HG03442 (cell line): ENCODE measurements around the gene TNFRSF14.
A peak's percentile ranks its signal among the peaks of the same experiment; 100 is the strongest.
"Not testable (repeated sequence)": the region's sequence is repeated elsewhere in the genome, so short reads cannot be mapped to it uniquely, and the experiment has no call there.

Experiments
- ATAC-seq: cut with Tn5 transposase; IDR thresholded peaks from one replicate; pipeline ENCODE4 v1.9.1; 2021; ENCODE audit warnings: mild to moderate bottlenecking, moderate library complexity; ENCODE audit not compliant: unreplicated experiment

TNFRSF14 gene

GRCh38 chr1:2537784-2538115 is 18.4 kb upstream of the TNFRSF14 start:
- ATAC-seq: no peak

GRCh38 chr1:2538376-2538775 is 17.8 kb upstream of the TNFRSF14 start:
- ATAC-seq: no peak

GRCh38 chr1:2538872-2539271 is 17.3 kb upstream of the TNFRSF14 start:
- no peak for ATAC-seq

DNA sequence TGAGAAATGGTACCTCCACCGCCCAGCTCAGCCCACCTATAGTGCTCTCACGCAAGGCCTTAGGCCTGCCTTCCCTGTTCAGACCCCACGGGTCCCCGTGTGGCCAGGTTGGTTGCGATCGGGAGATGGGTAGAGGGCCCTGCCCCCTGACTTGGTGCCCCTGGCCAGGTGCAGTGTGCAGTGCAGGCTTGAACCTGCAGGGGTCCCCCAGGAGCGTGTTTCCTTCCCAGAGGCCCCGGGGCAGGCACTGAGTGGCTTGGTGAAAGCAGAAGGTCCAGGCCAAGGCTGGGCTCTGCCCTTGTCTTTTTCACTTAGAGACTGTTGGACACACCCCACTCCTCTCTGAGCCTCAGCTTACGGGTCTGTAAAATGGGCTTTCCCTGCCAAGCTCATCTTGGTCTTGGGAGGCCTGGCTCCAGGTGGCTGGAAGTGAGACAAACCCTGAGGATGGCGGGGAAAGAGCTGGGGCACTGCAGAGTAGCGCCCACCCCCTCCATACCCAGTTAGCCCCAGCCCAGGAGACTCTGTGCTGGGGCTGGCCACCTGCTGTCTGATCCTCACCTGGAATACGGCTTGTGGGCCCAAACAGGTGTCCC is 16.8 kb upstream of the TNFRSF14 start:
- no peak for ATAC-seq

DNA sequence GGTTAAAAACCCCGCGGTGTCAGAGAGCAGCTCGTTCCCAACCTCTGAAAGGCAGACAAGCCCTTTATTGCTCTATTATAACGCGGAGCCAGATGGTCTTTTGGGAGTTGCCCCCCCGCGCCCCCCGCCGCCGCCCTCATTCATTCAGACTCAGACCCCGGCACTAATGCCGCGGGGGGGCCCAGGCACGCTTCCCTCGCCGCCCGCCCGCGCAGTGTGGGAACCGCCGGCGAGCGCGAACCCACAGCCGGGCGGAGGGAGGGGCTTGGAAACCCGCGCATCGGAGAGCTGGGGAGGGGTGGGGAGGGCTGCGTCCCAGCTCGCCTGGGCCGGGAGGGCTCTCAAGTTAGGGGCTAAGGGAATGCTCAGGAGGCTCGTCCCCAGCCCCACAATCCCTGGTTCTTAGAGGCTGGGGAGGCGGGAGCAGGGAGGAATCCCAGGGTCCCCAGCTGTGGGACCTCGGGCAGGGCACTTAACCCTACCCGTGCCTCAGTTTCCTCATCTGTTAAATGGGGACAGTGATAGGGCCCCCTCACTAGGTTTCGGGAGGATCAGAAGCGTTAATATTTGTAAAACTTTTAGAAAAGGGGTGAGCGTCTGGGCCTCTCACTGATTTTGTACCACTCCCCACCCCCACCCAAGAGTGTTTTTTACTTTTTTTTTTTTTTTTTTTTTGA is 15.2 kb upstream of the TNFRSF14 start:
- no peak for ATAC-seq

DNA sequence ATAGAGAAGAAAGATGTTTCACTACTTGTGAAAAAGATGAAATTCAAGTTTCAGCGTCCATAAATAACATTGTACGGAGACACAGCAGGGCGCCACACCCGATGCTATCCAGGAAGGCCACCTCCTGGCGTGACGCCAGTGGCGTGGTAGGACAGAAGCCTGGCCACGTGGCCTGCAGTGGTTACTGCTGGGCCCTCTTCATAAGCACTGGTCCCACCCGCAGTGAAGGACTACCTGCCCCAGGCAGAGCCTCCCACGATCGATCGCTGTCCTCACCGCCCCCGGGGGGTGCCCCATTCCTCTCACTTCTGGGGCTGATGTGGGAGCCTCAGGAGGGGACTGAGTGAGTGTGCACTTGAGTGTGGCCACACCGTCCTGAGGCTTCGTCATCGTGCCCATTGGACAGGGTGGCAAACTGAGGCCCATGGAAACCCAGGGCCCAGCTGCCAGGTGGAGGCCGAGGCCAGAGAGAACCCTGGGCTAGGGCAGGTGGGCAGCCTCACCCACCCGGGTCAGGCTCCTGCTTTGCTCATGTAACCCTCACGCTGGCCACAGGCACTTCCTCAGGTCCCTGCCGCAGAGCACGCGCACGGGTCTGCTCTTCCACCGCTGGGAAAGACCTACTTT is 14.4 kb upstream of the TNFRSF14 start:
- no peak for ATAC-seq

GRCh38 chr1:2542246-2542915 is 13.8 kb upstream of the TNFRSF14 start:
- ATAC-seq: no peak

DNA sequence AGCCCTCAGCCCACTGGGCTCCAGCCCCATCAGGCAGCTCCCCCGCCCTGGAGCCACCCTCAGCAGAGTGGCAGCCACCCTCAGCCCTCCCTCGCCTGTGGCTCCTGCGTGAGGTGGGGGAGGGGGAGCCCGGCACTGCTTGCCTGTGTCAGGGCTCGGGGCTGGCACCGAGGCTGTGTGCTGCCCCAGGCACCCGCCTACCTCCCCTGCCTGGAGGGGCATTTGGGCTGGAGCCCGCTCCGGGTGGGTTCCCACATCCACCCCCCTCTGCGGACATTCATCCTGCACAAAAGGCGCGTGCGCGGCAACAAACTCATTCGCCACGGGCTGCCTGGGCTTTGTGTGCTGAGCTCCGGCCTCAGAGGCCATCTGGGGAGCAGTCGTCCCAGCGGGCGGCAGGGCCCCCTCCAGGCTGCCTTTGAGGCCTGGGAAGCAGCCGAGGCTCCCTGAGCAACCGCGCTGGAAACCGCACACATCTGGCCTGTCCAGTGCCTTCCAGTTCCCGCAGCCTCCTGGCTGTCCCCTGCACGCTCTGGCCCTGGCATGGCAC is 12.6 kb upstream of the TNFRSF14 start:
- ATAC-seq: no peak

DNA sequence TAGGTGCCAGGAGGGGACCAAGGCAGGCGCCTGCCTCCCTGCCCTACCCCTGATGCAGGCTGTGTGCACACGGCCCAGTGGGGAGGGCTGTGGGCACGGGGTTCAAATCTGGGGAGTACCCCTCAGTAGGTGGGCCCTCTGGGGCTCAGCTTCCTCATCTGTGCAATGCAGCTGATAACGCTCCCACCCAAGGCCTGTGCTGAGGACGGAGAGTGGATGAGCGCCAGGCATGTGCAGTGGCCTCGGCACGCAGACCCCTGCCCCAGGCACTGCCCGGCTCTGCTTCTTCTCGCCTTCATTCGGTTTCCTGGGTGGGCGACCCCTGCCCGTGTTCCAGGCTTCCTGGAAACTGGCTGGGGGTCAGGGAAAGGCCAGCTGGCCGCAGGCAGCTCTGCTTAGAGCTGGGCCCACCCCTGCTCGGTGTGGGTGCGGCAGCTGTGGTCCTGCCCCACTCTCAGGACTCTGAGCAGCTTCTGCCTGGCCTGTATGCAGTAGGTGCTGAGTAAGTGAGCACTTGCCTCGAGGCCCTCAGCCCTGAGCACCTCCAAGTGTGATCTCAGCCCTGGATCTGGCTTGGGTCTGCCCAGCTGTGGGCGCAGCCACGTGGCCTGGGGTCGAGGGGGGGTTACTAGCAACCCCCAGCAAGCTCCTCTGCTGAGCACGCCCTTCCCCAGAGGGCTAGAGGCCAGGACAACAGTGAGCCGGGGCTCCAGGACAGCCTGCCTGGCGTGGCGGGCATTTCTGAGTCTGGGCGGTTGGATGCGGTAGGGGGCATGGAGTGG is 11.9 kb upstream of the TNFRSF14 start:
- no peak for ATAC-seq

DNA sequence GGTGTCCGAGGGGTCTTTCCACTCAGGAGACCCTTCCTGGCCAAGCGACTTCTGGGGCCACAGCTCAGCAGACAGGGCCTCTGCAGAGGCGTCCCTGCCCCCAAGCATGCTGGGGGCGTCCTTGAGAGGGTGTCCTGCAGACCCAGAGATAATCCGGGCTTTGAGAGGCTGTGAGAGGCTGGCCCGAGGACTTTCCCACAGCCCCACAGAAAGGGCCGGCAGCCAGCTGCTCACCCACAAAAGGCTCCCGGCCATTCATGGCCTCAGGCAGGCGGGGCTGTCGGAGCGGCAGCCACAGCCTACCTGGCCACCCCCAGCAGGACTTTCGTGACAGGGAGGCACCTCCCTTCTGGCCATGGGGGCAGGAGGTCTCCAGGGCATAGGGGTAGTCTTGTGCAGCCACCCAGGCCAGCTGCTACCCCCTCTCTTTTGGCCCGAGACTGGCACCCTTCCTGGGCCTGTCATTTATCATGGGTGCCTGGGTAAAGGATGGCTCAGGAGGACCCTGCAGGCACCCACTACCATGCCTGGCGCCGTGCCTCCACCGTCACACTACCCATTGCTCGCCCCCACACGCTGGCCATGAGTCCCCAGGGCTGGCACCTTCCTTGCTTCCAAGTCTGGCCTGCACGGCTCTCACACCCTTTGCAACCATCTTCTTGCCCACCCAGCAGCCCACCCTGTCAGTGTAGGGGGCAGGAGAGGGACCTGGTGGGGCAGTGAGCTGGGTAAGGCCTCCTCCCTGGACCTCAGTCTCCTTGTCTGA is 11.1 kb upstream of the TNFRSF14 start:
- no peak for ATAC-seq

DNA sequence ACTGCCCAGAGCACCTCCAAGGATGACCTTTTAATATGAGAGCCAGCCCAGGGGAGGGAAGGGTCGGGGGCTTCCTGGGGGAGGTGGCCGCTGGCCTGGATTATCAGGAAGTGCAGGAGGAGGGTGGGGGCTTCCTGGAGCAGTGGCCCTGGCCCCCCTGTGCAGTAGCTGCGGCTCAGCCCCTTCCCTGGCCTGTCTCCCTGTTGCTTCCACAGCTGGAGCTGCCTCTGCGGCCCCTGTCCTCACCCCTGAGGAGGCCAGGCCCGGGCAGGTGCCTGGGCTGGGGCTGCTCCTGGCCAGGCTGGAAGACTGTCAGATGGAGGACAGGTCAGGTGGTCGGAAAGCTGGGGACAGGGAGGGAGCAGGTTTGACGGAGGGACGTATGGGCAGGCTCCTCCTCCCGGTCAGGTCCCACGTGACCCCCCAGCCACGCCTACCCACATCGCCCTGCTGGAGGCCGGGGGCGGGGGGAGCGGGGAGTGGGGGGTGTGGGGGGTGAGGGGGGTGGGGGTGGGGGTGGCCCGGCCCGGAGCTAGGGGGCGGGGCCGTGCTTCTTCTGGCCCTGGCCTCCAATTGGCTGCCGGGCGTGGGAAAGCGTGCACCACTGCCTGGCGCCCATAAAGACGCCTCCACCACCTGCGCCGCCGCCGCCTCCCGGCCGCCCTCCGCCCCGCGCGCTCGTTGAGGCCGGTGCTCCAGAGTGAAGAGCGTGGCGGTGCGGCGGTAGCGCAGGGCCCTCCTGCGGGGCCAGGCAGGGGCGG is 10.2 kb upstream of the TNFRSF14 start:
- peak; percentile 30 for ATAC-seq

DNA sequence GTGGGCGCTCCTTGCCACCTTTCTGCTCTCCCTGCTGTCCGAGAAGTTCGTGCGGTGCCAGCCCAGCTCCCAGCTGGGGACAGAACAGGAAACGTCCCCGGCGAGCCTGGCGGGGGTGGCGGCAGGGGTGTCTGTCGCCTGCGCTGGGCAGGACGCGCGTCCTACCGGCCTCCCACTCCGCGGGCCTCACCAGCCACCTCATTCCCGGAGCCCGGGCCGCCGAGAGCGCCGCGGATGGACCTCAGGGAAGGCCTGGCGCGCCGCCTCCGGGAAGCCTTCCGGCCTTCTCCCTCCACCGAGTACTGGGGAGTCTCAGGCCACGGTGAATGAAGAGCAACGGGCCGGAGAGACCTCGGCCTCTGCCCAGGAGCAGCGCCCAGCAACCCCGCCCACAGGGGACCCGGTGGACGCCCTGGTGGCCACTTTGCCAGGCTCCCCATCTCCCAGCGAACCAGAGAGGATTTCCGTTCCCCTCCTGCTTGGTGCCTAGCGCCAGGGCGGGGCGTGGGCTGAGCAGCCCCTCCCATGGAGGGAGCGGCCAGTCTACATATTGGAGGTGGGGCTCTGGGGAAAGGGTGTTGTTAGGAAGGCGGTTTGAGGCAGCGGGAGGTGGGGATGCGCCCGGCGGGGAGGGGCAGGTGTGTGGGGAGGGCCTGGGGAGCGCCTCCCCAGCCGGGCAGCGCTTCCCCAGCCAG is 9.5 kb upstream of the TNFRSF14 start:
- peak; percentile 25 for ATAC-seq

DNA sequence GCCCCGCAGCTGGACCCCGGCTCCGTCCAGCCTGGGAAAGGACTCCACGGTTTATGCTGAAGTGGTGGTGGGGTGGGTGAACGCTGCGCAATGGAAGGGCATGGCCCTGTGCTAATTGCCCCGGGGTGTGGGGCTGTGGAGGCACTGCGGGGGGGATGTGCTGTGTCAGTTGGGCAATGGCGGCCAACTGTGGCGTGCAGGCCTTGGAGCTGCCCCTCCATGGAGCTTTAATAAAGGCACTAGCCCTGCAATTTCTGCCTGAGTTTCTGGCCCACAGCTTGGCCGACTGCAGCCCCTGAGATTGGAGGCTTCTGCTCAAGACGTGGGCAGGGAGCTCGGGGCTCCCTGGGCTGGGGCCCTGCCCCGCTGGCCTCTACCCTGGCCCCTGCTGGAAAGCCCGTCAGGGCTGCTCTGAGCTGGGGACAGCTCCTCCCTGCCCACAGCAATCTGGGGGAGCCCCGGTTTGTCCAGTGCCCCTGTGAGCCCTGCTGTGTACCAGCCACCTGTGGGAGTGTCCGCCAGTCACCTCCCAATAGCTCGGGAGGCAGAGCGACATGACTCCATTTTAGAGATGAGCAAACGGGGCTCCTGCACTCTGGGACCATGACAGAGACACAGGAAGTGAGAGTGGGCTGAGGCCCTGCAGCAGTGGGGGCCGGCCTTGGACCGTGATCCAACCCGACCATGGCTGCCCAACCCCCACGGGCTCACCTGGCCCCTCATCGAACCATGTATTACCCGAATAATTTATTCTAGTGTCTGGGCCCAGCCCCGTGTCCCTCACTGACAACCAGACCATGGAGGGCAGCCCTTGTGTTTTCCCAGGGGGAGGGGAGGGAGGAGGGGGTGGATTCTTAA is 8.7 kb upstream of the TNFRSF14 start:
- no peak for ATAC-seq

DNA sequence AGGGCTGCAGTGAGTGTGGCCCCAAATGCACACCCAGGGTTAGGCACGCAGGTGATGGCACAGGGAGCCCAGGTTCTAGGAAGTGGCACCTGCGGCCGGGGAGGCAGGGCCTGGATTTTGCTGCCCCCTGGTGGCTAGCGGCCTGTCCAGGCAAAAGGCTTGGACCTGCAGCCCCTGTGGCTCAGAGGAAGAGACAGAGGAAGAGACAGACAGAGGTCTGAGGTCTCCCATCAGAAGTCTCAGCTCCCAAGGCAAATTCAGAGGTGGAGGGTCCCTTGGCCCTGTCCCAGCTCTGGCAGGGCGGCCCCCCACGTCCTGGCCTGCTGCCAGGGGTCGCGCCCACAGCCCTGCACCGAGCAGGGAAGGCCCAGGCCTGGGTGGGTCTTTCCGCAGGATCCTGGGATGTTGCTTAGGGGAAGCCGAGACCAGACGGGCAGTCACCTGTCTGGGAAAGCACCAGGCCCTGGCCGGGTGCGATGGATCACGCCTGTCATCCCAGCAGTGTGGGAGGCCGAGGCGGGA is 8.0 kb upstream of the TNFRSF14 start:
- no peak for ATAC-seq

DNA sequence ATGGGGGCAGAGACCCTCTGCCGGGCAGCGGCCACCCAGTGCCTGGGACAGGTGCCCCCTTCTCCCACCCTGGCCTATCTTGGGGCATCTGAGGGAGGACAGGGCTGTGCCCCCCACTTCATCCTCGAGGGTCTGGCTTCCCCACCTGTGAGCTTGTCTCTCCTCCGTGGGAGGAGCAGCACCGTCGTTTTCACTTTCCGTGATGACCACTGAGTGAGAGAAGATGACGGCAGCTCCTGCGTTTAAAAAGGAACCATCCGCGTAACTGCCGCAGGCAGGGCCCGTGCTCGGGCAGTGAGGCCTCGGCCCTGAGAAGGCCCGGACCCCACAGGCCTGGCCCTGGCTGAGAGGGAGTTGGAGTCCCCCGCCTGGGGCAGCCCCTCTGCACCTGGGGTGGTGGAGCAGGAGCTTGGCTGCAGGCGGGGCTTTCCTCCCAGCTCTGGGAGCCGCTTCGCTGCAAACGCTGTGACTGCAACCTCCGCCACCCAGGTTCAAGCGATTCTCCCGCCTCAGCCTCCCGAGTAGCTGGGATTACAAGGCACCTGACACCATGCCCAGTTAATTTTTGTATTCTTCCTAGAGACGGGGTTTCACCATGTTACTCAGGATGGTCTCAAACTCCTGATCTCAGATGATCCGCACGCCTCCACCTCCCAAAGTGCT is 6.7 kb upstream of the TNFRSF14 start:
- not testable (repeated sequence) for ATAC-seq

- ATAC-seq: not testable (repeated sequence)
Observed at GRCh38 chr1:2550309-2550861, 5.8 kb upstream of the TNFRSF14 start.

GRCh38 chr1:2551544-2551943 is 4.6 kb upstream of the TNFRSF14 start:
- ATAC-seq: not testable (repeated sequence)
